ENCODE measurements around the gene TRMT10B.

DNA sequence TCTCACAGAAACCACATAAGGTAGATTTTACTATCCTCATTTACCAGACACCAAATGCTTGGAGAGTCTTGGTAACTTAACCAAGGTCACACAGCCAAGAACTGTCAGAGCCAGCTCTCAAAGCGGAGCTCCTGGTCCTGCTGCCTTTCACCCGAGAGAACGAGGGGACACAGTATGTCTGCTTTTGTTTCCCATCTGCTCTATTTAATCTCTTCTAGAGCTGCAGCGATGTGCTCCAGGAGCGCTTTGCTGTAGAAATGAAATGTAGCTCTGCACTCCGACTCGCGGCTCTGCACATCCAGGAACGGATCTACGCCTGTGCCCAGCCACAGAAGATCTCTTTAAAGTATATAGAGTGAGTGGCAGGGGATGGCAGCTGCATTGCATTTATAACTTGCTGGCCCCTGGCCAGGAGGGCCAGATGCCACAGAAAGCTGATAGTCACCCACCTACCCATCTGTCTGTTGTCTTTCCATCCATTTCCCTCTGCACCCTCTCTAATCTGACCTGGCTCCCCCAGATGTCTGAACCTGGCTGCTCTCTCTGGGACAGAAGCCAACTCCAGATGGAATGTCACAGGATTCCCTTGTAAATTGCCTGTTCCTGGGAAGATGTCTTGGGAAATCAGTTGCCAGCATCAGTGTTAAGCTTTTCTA, 21.4 kb upstream of the TRMT10B start:
- TF ChIP-seq, protein P1, sequence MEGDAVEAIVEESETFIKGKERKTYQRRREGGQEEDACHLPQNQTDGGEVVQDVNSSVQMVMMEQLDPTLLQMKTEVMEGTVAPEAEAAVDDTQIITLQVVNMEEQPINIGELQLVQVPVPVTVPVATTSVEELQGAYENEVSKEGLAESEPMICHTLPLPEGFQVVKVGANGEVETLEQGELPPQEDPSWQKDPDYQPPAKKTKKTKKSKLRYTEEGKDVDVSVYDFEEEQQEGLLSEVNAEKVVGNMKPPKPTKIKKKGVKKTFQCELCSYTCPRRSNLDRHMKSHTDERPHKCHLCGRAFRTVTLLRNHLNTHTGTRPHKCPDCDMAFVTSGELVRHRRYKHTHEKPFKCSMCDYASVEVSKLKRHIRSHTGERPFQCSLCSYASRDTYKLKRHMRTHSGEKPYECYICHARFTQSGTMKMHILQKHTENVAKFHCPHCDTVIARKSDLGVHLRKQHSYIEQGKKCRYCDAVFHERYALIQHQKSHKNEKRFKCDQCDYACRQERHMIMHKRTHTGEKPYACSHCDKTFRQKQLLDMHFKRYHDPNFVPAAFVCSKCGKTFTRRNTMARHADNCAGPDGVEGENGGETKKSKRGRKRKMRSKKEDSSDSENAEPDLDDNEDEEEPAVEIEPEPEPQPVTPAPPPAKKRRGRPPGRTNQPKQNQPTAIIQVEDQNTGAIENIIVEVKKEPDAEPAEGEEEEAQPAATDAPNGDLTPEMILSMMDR (IDR thresholded peaks at IDR 0.05; ENCODE audit: low read depth, low read length): no peak
- TF ChIP-seq EZH2phosphoT487 (IDR thresholded peaks at IDR 0.05; ENCODE audit: low read depth): no peak
